GM19328 (cell line): ENCODE results near the gene KISS1.

Experiments used
- ATAC-seq: cut with Tn5 transposase; IDR thresholded peaks from one replicate; pipeline ENCODE4 v1.9.1; 2021; ENCODE audit warnings: mild to moderate bottlenecking, moderate library complexity; ENCODE audit not compliant: unreplicated experiment

KISS1 gene

GRCh38 chr1:204142032-204142974 lies 54.0 kb downstream of the KISS1 start:
- no peak for ATAC-seq

DNA sequence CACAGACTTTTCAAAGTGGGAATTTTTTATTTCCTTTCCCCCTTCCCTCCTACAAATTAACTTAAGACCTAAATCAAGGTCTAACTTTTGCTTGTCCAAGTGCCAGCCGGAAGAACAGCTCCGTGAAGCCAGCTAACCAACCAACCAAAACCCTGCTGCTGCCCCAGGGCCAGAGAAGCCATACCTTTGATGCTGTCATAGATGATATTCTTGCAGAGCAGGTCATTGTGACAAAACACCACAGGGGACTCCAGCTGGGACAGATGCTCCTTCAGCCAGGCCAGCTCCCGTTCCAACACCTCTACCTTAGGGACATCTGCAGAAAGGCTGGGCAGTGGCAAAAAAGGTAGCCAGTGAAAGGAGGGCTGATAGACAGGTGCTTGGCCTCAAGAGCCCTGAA lies 55.2 kb downstream of the KISS1 start:
- no peak for ATAC-seq
